GM23338 (cell line): ENCODE data around the gene GRHL3. TPM values are rescaled to one million over a fixed set of nuclear protein-coding genes. Genes with fewer than 3 reads are reported as not detected.

Experiments
- ATAC-seq: fragments of 200-7000 bp; cut with Tn5 transposase; 3 replicates; pipeline ENCODE4 v1.9.1; 2020
- DNase-seq: peaks from one replicate; pipeline ENCODE4 v3.0.0-alpha.2; 2015; ENCODE audit warnings: low spot score
- H2AFZ ChIP-seq: fragments of 200-600 bp; sonication (generic); 2 replicates; pipeline ENCODE4 v1.8.0; 2016; ENCODE audit warnings: antibody characterized with exemption, mild to moderate bottlenecking, moderate library complexity
- H3F3A ChIP-seq: fragments of 200-600 bp; sonication (generic); replicated peaks from 2 replicates; pipeline ENCODE4 v1.8.0; 2017; ENCODE audit warnings: antibody characterized with exemption, mixed run types, low read depth
- H3K27ac ChIP-seq: fragments of 200-600 bp; sonication (generic); 2 replicates; pipeline ENCODE4 v1.6.1; 2016; ENCODE audit warnings: low read depth
- H3K27me3 ChIP-seq: fragments of 200-600 bp; sonication (generic); 2 replicates; pipeline ENCODE4 v1.8.0; 2016; ENCODE audit warnings: mild to moderate bottlenecking, mixed run types, moderate library complexity; ENCODE audit not compliant: insufficient read depth
- H3K36me3 ChIP-seq: fragments of 200-600 bp; sonication (generic); 2 replicates; pipeline ENCODE4 v1.8.0; 2016; ENCODE audit warnings: mild to moderate bottlenecking; ENCODE audit not compliant: insufficient read depth
- H3K4me1 ChIP-seq: fragments of 200-600 bp; sonication (generic); 2 replicates; pipeline ENCODE4 v1.8.0; 2016; ENCODE audit warnings: mild to moderate bottlenecking, moderate library complexity; ENCODE audit not compliant: insufficient read depth
- H3K4me2 ChIP-seq: fragments of 200-600 bp; sonication (generic); 2 replicates; pipeline ENCODE4 v1.7.1; 2017; ENCODE audit warnings: mixed run types
- H3K4me3 ChIP-seq: fragments of 200-600 bp; sonication (generic); 2 replicates; pipeline ENCODE4 v1.6.1; 2016; ENCODE audit warnings: mixed run types
- H3K79me2 ChIP-seq: fragments of 200-600 bp; sonication (generic); replicated peaks from 2 replicates; pipeline ENCODE4 v1.8.0; 2017; ENCODE audit warnings: mild to moderate bottlenecking; ENCODE audit not compliant: insufficient read depth
- H3K9me2 ChIP-seq: fragments of 200-600 bp; sonication (generic); 2 replicates; pipeline ENCODE4 v1.8.0; 2017; ENCODE audit not compliant: insufficient read depth
- H4K20me1 ChIP-seq: fragments of 200-600 bp; sonication (generic); replicated peaks from 2 replicates; pipeline ENCODE4 v1.8.0; 2017; ENCODE audit warnings: mild to moderate bottlenecking; ENCODE audit not compliant: insufficient read depth
- H3K27ac Mint-ChIP-seq: 2 replicates; pipeline ENCODE4 v1.8.0; 2020; ENCODE audit warnings: inconsistent platforms, mild to moderate bottlenecking, moderate library complexity, mixed read lengths
- H3K27me3 Mint-ChIP-seq: 3 replicates; pipeline ENCODE4 v1.8.0; 2022; ENCODE audit warnings: low read depth, mild to moderate bottlenecking, moderate library complexity, mixed read lengths, inconsistent platforms; ENCODE audit not compliant: insufficient read depth, poor library complexity
- H3K36me3 Mint-ChIP-seq: 3 replicates; pipeline ENCODE4 v1.8.0; 2021; ENCODE audit warnings: low read depth, mild to moderate bottlenecking, inconsistent platforms, moderate library complexity, mixed read lengths
- H3K4me1 Mint-ChIP-seq: 3 replicates; pipeline ENCODE4 v1.8.0; 2020; ENCODE audit warnings: mild to moderate bottlenecking, inconsistent platforms, mixed read lengths
- H3K4me3 Mint-ChIP-seq: 3 replicates; pipeline ENCODE4 v1.8.0; 2021; ENCODE audit warnings: moderate library complexity, mild to moderate bottlenecking, inconsistent platforms, mixed read lengths
- H3K9me3 Mint-ChIP-seq: 3 replicates; pipeline ENCODE4 v1.8.0; 2020; ENCODE audit warnings: moderate library complexity, mild to moderate bottlenecking, inconsistent platforms, mixed read lengths
- CREB1 ChIP-seq: fragments of 250-450 bp; sonication (Bioruptor Pico); IDR thresholded peaks from 2 replicates; pipeline ENCODE4 v1.5.0; 2020; ENCODE audit warnings: low read depth, mild to moderate bottlenecking, moderate library complexity
- CTCF ChIP-seq, 2 experiments: fragments of 200-600 bp in 1 of 2; sonication (generic) in 1 of 2; conservative IDR thresholded peaks; 2 replicates each; pipeline versions ENCODE4 v1.5.1 to v1.6.1; 2016 to 2017; ENCODE audit warnings: antibody characterized with exemption in 2 of 2, low read depth in 2 of 2, mild to moderate bottlenecking in 2 of 2, moderate library complexity in 1 of 2
- EZH2 ChIP-seq: fragments of 200-600 bp; sonication (generic); IDR thresholded peaks from one replicate; pipeline ENCODE4 v1.8.0; 2017; ENCODE audit warnings: antibody characterized with exemption, mild to moderate bottlenecking, low read depth; ENCODE audit not compliant: unreplicated experiment
- EZH2phosphoT487 ChIP-seq: fragments of 200-600 bp; sonication (generic); IDR thresholded peaks from one replicate; pipeline ENCODE4 v1.8.1; 2018; ENCODE audit warnings: antibody characterized with exemption; ENCODE audit not compliant: unreplicated experiment
- JUNB ChIP-seq: IDR thresholded peaks from one replicate; pipeline ENCODE4 v1.6.1; 2016; ENCODE audit warnings: antibody characterized with exemption; ENCODE audit not compliant: unreplicated experiment
- NANOG ChIP-seq: IDR thresholded peaks from 2 replicates; pipeline ENCODE4 v1.6.1; 2016; ENCODE audit warnings: antibody characterized with exemption, borderline replicate concordance
- POLR2AphosphoS5 ChIP-seq: IDR thresholded peaks from 2 replicates; pipeline ENCODE4 v1.6.1; 2016; ENCODE audit warnings: antibody characterized with exemption, low read depth
- REST ChIP-seq: IDR thresholded peaks from one replicate; pipeline ENCODE4 v1.6.1; 2018; ENCODE audit warnings: antibody characterized with exemption; ENCODE audit not compliant: unreplicated experiment
- STAT1 ChIP-seq: IDR thresholded peaks from one replicate; pipeline ENCODE4 v1.6.1; 2016; ENCODE audit warnings: antibody characterized with exemption; ENCODE audit not compliant: unreplicated experiment
- ZNF114 ChIP-seq: fragments of 250-450 bp; sonication (Bioruptor Pico); IDR thresholded peaks from 2 replicates; pipeline ENCODE4 v1.5.0; 2020; ENCODE audit warnings: mild to moderate bottlenecking, moderate library complexity
- ZNF331 ChIP-seq: fragments of 250-450 bp; sonication (Bioruptor Pico); IDR thresholded peaks from 2 replicates; pipeline ENCODE4 v1.5.0; 2020; ENCODE audit warnings: low read depth, mild to moderate bottlenecking, moderate library complexity
- ZNF462 ChIP-seq: fragments of 250-450 bp; sonication (Bioruptor Pico); IDR thresholded peaks from 2 replicates; pipeline ENCODE4 v1.5.0; 2020; ENCODE audit warnings: mild to moderate bottlenecking, moderate library complexity
- polyA plus RNA-seq: library from polyadenylated mRNA; unstranded; fragments of >200 nt; fragmentation: Nextera tagmentation; extraction: Ambion mirVana; gene quantifications from 2 replicates; pipeline ENCODE4 v1.2.1, GENCODE V29; 2016
- total RNA-seq: library from RNA; depleted of rRNA; stranded (reverse); fragments of >200 nt; shearing (Covaris generic); gene quantifications from 2 replicates; pipeline ENCODE4 v1.2.3, GENCODE V29; 2014
- TF ChIP-seq, protein P1 (sequence below): IDR thresholded peaks from 2 replicates; pipeline ENCODE4 v1.6.1; 2016; ENCODE audit warnings: antibody characterized with exemption

Gene GRHL3
- total and polyA plus RNA-seq, 2 experiments from 2014 or later: 0.78 to 1.1 TPM

- H3K9me3 Mint-ChIP-seq: no peaks in the 10 kb centered on the region; the same call in 2 of the 3 replicates
Observed at GRCh38 chr1:24386931-24387330, 67.8 kb downstream of the GRHL3 start.

More at GRCh38 chr1:24386931-24387330, 67.8 kb downstream of the GRHL3 start:
- Mint-ChIP-seq H3K4me3 (no peak overlapping the region), H3K27me3 (peaks cover 14% of the 10 kb centered on the region), H3K36me3 (peaks cover 3% of the 10 kb centered on the region; the same call in 1 of the 3 replicates), H3K27ac (no peak overlapping the region), H3K4me1 (peaks cover 7% of the 10 kb centered on the region)
- Histone ChIP-seq H3K27ac (no peak overlapping the region), H3K9me2 (no peaks in the 10 kb centered on the region), H3K79me2 (no peaks in the 10 kb centered on the region), H3K36me3 (no peaks in the 10 kb centered on the region), H3K4me1 (no peaks in the 10 kb centered on the region), H3F3A (no peaks in the 10 kb centered on the region), H4K20me1 (no peaks in the 10 kb centered on the region), H3K4me2 (no peak overlapping the region), H2AFZ (no peak overlapping the region), H3K4me3 (no peak overlapping the region), H3K27me3 (no peaks in the 10 kb centered on the region)
- ATAC-seq (no peak), DNase-seq (no peak)
- TF ChIP-seq ZNF114 (CRISPR knock-in tag) (no peak), NANOG (no peak), JUNB (no peak), CTCF (conservative IDR thresholded peaks at IDR 0.05; ENCODE audit: low read depth in 2 of 2) (no peak), STAT1 (no peak), EZH2 (no peak), POLR2AphosphoS5 (no peak), ZNF462 (no peak), CREB1 (no peak), ZNF331 (CRISPR knock-in tag) (no peak), REST (no peak), EZH2phosphoT487 (no peak)
- TF ChIP-seq, protein P1, sequence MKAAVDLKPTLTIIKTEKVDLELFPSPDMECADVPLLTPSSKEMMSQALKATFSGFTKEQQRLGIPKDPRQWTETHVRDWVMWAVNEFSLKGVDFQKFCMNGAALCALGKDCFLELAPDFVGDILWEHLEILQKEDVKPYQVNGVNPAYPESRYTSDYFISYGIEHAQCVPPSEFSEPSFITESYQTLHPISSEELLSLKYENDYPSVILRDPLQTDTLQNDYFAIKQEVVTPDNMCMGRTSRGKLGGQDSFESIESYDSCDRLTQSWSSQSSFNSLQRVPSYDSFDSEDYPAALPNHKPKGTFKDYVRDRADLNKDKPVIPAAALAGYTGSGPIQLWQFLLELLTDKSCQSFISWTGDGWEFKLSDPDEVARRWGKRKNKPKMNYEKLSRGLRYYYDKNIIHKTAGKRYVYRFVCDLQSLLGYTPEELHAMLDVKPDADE: no peak
